Coronary artery (tissue), 2 donors: ENCODE results near the gene DAB1.

Experiments used
- DNase-seq: peaks from one replicate; pipeline ENCODE4 v3.0.0-alpha.2; 2017; ENCODE audit warnings: low spot score
- H3K27ac ChIP-seq, 2 donors: fragments of 200-600 bp; sonication (generic); one replicate each; pipeline ENCODE4 v1.5.1; 2016 to 2019
- H3K4me3 ChIP-seq: fragments of 200-600 bp; sonication (generic); 2 replicates; pipeline ENCODE4 v1.5.1; 2016; ENCODE audit warnings: mild to moderate bottlenecking, moderate library complexity
- CTCF ChIP-seq: fragments of 200-600 bp; sonication (generic); IDR thresholded peaks from one replicate; pipeline ENCODE4 v1.5.1; 2019; ENCODE audit warnings: antibody characterized with exemption

DAB1 gene

DNA sequence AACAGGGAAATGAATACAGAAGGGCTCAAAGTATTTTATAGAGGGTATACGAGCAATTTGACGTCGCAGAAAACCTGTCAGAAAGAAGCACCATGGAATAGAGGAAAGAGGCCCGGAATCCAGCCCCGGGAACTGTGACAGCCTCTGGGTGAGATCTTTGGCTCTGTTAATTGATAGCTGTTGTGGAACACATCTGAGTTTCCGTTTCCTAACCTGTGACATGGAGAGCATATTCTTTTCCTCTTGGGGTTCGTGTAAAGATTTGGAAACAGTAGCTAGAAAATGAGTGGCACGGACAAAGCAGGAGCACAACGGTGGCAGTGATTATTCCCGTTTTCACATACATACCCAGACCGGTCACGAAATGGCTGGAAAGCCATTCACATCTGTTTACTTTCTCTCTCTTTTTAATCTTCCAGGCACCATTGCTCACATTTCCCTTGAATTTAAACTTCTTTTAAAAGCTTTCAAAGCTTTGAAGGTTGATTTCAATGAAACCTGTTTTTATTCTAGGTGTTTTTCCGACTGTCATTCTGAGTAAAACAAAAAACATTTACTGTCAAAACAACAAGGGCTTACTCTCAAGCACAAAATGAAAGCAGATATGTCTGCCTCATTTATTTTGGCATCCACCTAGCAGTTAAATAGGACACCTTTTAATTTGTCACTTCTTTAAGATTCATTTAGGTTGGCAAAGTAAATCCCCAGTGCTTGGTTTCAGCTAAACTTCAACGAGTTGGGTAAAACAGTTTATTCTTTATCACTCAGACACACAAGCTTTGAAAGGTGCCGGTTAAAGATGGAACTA is 431.3 kb downstream of the DAB1 start:
- H3K27ac ChIP-seq, result no peak overlapping the region
- TF ChIP-seq CTCF, result no peak
- H3K4me3 ChIP-seq, result no peak overlapping the region
- DNase-seq, result no peak

DNA sequence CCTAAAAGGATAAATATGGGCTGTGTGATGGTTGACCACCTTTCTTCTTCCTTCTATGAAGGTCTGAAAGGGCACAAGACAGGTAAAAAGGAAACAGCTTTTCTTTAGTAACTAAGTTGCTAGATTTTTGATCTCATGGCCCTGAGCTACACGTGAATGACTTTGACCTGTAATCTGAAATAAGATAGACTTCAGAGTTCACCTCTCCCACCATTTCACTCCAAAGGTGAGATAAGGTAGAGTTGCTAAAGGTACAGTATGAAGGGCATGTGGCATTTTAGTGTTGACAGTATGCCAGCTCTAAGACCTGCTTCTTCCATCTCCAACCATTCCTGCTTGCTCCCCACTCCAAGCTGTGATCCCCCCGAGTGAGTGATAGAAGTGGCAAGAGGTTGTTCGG is 432.3 kb downstream of the DAB1 start:
- no peak for DNase-seq
- no peak overlapping the region for H3K4me3 ChIP-seq
- H3K27ac ChIP-seq, result no peak overlapping the region
- no peak for TF ChIP-seq CTCF

GRCh38 chr1:56986397-56986796 is 437.5 kb downstream of the DAB1 start:
- DNase-seq, result no peak
- TF ChIP-seq CTCF, result no peak
- H3K27ac ChIP-seq, result no peak overlapping the region
- no peak overlapping the region for H3K4me3 ChIP-seq

DNA sequence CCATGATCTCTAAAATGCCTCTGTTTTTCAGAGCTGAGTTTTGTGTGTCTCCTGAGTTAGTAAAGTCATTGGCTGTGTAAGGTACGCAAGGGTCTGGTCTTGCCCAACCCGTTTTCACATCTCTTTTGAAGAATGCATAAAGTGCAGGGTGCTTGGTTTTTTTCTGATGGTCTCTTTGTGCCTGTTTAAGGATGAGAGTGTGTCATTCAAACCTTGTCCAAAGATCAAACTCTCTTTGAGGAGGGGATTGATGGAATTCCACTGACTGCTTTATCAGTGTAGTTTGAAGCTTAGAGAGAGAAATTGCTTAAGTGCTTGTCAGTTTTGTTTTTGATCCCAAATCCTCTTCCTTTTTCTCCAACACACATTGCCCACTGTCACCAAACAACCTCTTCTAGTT is 438.0 kb downstream of the DAB1 start:
- no peak for DNase-seq
- no peak for TF ChIP-seq CTCF
- H3K27ac ChIP-seq, result no peak overlapping the region
- no peak overlapping the region for H3K4me3 ChIP-seq

DNA sequence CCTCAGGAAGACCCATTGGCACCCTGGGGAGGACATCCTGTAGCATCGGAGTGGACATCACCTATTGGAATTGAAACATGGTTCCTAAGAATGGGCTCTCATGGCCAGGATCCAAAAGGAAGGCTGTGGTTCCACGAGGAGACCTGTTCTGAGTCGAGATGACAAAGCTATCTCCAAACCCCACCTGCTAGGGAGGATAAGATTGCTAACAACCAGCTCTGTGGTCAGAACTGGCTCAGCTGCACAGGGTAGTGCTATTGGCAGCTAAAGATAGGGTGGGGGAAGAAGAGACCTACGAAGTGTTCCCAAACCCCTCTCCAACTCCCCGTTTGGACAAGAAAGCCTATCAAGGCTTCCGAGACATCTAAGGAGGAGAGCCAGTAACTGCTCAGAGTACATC is 440.4 kb downstream of the DAB1 start:
- Histone ChIP-seq H3K27ac (no peak overlapping the region), H3K4me3 (no peak overlapping the region)
- TF ChIP-seq CTCF, result no peak
- no peak for DNase-seq

DNA sequence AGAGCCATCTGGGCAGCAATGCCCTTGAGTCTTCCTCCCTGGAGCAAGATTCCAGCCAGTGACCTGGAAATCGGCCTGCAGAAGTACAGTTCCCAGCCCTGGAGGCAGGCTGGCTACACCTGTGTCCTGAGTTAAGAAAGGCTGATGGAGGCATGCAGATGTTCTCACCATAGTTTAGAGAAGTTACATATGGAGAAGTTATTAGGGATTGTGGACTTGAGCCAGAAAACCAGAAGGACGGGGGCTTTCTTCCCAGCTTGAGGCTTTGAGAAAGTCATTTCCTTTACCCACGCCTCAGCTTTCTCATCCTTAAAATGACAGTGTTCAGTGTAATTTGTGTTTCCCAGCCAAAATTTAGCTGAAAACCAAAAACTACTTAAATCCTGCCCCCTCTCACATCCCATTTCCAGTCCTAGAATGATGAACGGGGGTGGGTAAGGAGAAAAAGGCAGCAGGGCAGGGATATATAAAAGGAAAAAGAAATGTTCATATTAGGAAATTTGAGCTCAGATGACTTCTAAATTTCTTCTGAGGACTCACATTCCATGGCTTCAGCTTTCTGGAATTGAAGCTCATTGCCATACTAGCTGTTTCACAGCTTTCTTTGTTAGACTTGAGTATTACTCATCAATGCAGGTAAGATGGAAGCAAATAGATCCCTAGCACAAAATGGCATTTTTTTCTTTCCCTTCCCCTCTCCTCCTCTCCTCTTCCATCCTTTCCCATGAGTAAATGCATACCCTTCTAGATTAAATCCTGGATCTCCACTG is 443.7 kb downstream of the DAB1 start:
- TF ChIP-seq CTCF, result no peak
- Histone ChIP-seq H3K4me3 (no peak overlapping the region), H3K27ac (no peak overlapping the region)
- no peak for DNase-seq

GRCh38 chr1:56978819-56979218 is 445.0 kb downstream of the DAB1 start:
- DNase-seq, result no peak
- no peak overlapping the region for H3K4me3 ChIP-seq
- no peak overlapping the region for H3K27ac ChIP-seq
- no peak for TF ChIP-seq CTCF
